Measurements from ENCODE around the gene APOL2.
A peak's percentile ranks its signal among the peaks of the same experiment; 100 is the strongest.
"Not testable (repeated sequence)": the region's sequence is repeated elsewhere in the genome, so short reads cannot be mapped to it uniquely, and the experiment has no call there.

Gene APOL2

GRCh38 chr22:36191106-36191836 lies 48.1 kb downstream of the APOL2 start:
- no peak overlapping the region for H3K4me3 Mint-ChIP-seq
- H3K27ac Mint-ChIP-seq = no peak overlapping the region
- no peaks in the 10 kb centered on the region for H3K9me3 Mint-ChIP-seq
- TF ChIP-seq, protein P1, sequence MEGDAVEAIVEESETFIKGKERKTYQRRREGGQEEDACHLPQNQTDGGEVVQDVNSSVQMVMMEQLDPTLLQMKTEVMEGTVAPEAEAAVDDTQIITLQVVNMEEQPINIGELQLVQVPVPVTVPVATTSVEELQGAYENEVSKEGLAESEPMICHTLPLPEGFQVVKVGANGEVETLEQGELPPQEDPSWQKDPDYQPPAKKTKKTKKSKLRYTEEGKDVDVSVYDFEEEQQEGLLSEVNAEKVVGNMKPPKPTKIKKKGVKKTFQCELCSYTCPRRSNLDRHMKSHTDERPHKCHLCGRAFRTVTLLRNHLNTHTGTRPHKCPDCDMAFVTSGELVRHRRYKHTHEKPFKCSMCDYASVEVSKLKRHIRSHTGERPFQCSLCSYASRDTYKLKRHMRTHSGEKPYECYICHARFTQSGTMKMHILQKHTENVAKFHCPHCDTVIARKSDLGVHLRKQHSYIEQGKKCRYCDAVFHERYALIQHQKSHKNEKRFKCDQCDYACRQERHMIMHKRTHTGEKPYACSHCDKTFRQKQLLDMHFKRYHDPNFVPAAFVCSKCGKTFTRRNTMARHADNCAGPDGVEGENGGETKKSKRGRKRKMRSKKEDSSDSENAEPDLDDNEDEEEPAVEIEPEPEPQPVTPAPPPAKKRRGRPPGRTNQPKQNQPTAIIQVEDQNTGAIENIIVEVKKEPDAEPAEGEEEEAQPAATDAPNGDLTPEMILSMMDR (IDR thresholded peaks at IDR 0.05; ENCODE audit: unreplicated experiment in 3 of 3) = no peak
- peaks cover 21% of the 10 kb centered on the region for H3K27me3 Mint-ChIP-seq (ENCODE audit: low read depth)
- H3K4me1 Mint-ChIP-seq = peaks cover 18% of the 10 kb centered on the region
- H3K36me3 Mint-ChIP-seq (ENCODE audit: low read depth) = no peaks in the 10 kb centered on the region

DNA sequence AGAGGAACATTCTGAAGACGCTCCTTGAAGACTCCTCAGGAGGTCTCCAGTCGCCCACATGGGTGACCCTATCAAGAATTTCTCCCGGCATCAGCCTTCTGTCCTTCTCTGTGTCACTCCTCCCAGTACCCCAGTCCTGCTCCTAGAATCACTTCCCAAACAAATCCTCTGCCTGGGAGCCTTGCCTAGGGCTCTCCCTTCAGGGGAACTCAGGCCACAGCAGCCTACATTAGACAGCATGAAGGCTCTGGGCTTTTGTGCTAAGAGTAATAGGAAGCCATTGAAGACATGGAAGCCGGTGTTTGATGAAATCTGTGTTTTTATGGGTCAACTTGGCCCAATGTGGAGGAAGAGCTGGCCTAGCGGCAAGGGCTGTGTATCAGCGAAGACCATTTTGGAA lies 51.5 kb downstream of the APOL2 start:
- Mint-ChIP-seq H3K4me1 (peaks cover 14% of the 10 kb centered on the region), H3K27me3 (ENCODE audit: low read depth) (peaks cover 21% of the 10 kb centered on the region)
- H3K9me3 Mint-ChIP-seq; H3K4me3 Mint-ChIP-seq; H3K27ac Mint-ChIP-seq; H3K36me3 Mint-ChIP-seq (ENCODE audit: low read depth): not testable (repeated sequence)

- TF ChIP-seq, protein P1 (IDR thresholded peaks at IDR 0.05; ENCODE audit: unreplicated experiment in 3 of 3) = no peak
- Mint-ChIP-seq H3K9me3 (no peaks in the 10 kb centered on the region), H3K4me1 (peaks cover 33% of the 10 kb centered on the region), H3K4me3 (no peak overlapping the region), H3K27ac (no peak overlapping the region), H3K36me3 (ENCODE audit: low read depth) (no peaks in the 10 kb centered on the region), H3K27me3 (ENCODE audit: low read depth) (peaks cover 11% of the 10 kb centered on the region)
Measured at GRCh38 chr22:36185828-36186624, 53.3 kb downstream of the APOL2 start.

DNA sequence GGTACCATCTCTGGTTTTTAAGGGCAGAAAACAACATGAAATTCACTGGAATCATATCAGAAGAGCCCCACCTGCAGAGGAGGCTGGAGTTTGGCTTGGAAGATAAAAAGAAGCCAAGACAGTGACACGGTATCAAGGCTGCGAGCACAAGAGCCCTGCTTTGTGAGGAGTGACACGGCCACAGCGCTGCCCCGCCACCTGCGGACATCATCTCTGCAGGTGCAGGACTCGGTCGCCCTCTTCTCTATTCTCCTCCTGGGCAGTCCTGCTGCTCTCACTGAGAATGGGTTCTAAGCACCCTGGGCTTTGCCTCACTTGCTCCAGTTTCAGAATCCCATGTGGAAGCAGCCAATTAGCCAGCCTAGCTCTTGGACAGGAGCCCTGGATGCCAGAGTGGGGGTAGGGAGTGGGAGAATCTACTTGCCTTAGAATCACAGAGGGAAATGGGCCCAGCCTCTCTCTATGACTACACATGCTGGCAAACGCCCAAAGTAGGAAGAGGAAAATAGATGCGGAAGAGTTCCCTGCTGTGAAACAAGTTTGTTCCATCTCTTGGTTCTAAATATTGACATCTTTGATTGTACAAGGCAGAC lies 54.8 kb downstream of the APOL2 start:
- TF ChIP-seq, protein P1 (IDR thresholded peaks at IDR 0.05; ENCODE audit: unreplicated experiment in 3 of 3) = no peak
- peaks cover 35% of the 10 kb centered on the region for H3K4me1 Mint-ChIP-seq
- no peaks in the 10 kb centered on the region for H3K36me3 Mint-ChIP-seq (ENCODE audit: low read depth)
- peak overlapping the region in 2 of 3 experiments; percentile 53 to 54 for H3K27ac Mint-ChIP-seq
- no peak overlapping the region for H3K4me3 Mint-ChIP-seq
- H3K9me3 Mint-ChIP-seq = no peaks in the 10 kb centered on the region
- H3K27me3 Mint-ChIP-seq (ENCODE audit: low read depth) = peaks cover 9% of the 10 kb centered on the region

DNA sequence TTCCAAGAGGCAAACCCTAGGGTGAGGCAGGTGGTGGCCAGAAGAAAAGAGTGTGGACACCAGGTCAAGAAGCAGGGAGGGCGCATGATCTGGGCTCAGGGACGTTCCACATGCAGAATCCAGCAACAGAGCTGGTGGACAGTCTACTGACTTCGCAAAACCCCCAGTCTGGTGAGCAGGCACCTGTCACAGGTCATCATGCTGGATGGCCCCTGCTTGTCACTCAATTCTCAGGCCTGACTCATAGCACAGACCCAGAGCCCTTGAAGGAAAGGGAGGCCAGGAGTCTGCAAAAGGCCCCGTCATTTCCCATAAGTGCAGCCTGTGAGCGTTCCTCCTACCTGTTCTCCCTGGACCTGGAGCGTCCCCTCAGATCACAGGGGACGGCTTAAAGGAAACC lies 55.9 kb downstream of the APOL2 start:
- peaks cover 41% of the 10 kb centered on the region for H3K4me1 Mint-ChIP-seq
- TF ChIP-seq, protein P1 (IDR thresholded peaks at IDR 0.05; ENCODE audit: unreplicated experiment in 3 of 3) = no peak
- H3K27me3 Mint-ChIP-seq (ENCODE audit: low read depth) = peaks cover 4% of the 10 kb centered on the region
- no peaks in the 10 kb centered on the region for H3K9me3 Mint-ChIP-seq
- no peak overlapping the region for H3K4me3 Mint-ChIP-seq
- H3K36me3 Mint-ChIP-seq (ENCODE audit: low read depth) = no peaks in the 10 kb centered on the region
- H3K27ac Mint-ChIP-seq = no peak overlapping the region

DNA sequence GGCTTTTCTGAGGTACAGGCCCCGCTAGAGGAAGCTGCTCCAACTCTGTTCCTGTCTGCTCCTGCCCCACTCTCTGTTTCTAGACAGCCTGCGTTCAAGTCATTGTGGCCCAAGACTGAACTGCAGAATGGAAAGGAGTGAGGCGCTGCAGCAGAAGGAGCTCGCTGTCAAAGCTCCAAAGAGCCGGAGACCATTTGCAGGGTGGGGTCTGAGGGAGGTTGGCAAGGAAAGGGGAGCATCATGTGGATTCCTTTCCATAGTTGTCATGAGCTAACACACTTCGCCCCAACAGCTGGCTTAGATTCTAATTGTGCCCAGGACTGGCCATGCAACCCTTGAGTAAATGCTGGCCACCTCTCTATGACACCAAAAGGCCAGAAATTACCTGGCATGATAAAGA lies 56.5 kb downstream of the APOL2 start:
- H3K4me1 Mint-ChIP-seq = peaks cover 41% of the 10 kb centered on the region
- H3K9me3 Mint-ChIP-seq = no peaks in the 10 kb centered on the region
- H3K27me3 Mint-ChIP-seq (ENCODE audit: low read depth) = peaks cover under 1% of the 10 kb centered on the region
- H3K27ac Mint-ChIP-seq = peak overlapping the region in 1 of 3 experiments; percentile 96
- TF ChIP-seq, protein P1 (IDR thresholded peaks at IDR 0.05; ENCODE audit: unreplicated experiment in 3 of 3) = no peak
- no peak overlapping the region for H3K4me3 Mint-ChIP-seq
- no peaks in the 10 kb centered on the region for H3K36me3 Mint-ChIP-seq (ENCODE audit: low read depth)

Measured in nephron (organoid).